GM23248 (cell line): ENCODE data around the gene ADAM19.

Experiments
- EZH2 ChIP-seq: fragments of 200-600 bp; sonication (generic); IDR thresholded peaks from 2 replicates; pipeline ENCODE4 v1.6.1; 2018; ENCODE audit warnings: antibody characterized with exemption, mild to moderate bottlenecking; ENCODE audit not compliant: insufficient read depth, poor library complexity, severe bottlenecking
- EZH2phosphoT487 ChIP-seq: fragments of 200-600 bp; sonication (generic); IDR thresholded peaks from 2 replicates; pipeline ENCODE4 v1.6.1; 2018; ENCODE audit warnings: antibody characterized with exemption, moderate library complexity, mild to moderate bottlenecking, low read depth; ENCODE audit not compliant: insufficient read depth

DNA sequence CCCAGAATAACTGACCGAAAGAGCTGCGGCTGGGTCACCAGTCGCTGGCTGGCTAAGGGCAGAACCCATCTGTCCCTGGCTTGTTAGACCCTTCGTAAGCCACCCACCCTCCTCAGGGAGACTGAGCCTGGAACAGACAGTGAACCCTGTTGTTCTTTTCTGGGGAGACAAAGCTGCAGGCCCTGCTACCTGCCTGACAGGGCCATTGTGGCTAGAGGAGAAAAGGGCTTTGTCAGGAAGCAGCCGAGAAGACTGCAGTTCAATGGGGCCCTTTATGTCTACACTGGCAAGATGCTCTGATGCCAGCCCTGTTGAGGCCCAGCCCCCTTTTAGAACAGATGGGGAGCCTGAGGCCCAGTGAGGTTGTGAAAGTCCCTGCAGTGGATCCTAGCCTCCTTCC lies 119.3 kb downstream of the ADAM19 start:
- TF ChIP-seq EZH2phosphoT487 (no peak), EZH2 (no peak)
